ENCODE measurements around the gene PTPN23. TPM values are rescaled to one million over a fixed set of nuclear protein-coding genes. Genes with fewer than 3 reads are reported as not detected.

PTPN23 gene
- total and polyA plus RNA-seq, 9 of the 15 experiments (the other 6 are each of a cell fraction or from before 2014, with no cell fraction given): 0.41 to 58.7 (median 7.2) TPM

GRCh38 chr3:47420511-47421484, 40.0 kb downstream of the PTPN23 start (continued):
- TF ChIP-seq NR2C1 (IDR thresholded peaks at IDR 0.05): peak; percentile 80
- peak; percentile 73 for TF ChIP-seq NR2C1 (tag; IDR thresholded peaks at IDR 0.05)
- TF ChIP-seq TBL1XR1 (IDR thresholded peaks at IDR 0.05; ENCODE audit: low read length in 2 of 2): peak; percentile 72 to 75; a peak in 3 of 4 replicates
- no peak for TF ChIP-seq ZNF57 (CRISPR knock-in tag; IDR thresholded peaks at IDR 0.05)
- no peak for TF ChIP-seq RFX7 (CRISPR knock-in tag; IDR thresholded peaks at IDR 0.05)
- TF ChIP-seq CLOCK (CRISPR knock-in tag; IDR thresholded peaks at IDR 0.05; ENCODE audit: borderline replicate concordance): no peak
- peak; percentile 10; the same call in 1 of the 2 replicates for TF ChIP-seq ZNF184 (CRISPR knock-in tag; IDR thresholded peaks at IDR 0.05)
- TF ChIP-seq EP400 (IDR thresholded peaks at IDR 0.05): no peak
- TF ChIP-seq SIN3A (IDR thresholded peaks at IDR 0.05; ENCODE audit: borderline replicate concordance in 2 of 2, control insufficient read depth in 1 of 2, low read depth in 2 of 2, low read length in 2 of 2): no peak
- TF ChIP-seq RBM17 (IDR thresholded peaks at IDR 0.05; ENCODE audit: borderline replicate concordance, low read depth, low read length): no peak
- TF ChIP-seq AFF4 (CRISPR knock-in tag; IDR thresholded peaks at IDR 0.05): no peak
- 0 out of 2 replicates have a peak, but pooled peaks have one; percentile 11 for TF ChIP-seq HBP1 (CRISPR knock-in tag; IDR thresholded peaks at IDR 0.05)
- no peak for TF ChIP-seq ZNF347 (CRISPR knock-in tag; IDR thresholded peaks at IDR 0.05; ENCODE audit: low read depth)
- no peak for TF ChIP-seq ZKSCAN3 (CRISPR knock-in tag; IDR thresholded peaks at IDR 0.05)
- TF ChIP-seq ZNF740 (CRISPR knock-in tag; IDR thresholded peaks at IDR 0.05): peak; percentile 49; the same call in 1 of the 2 replicates
- TF ChIP-seq ZNF740 (tag; IDR thresholded peaks at IDR 0.05): no peak
- peak; percentile 92 for TF ChIP-seq ELF1 (tag; IDR thresholded peaks at IDR 0.05)
